Right atrium auricular region (tissue), 2 donors: Measurements from ENCODE around the gene ANKRD13D. TPM values are rescaled to one million over a fixed set of nuclear protein-coding genes. Genes with fewer than 3 reads are reported as not detected.
"Not testable (repeated sequence)": the region's sequence is repeated elsewhere in the genome, so short reads cannot be mapped to it uniquely, and the experiment has no call there.

Source experiments
- DNase-seq: peaks from one replicate; pipeline ENCODE4 v3.0.0-alpha.2; 2019; ENCODE audit warnings: low spot score
- H3K27ac ChIP-seq, 2 donors: fragments of 200-600 bp; sonication (generic); 1 replicate in 1 of 2; 2 replicates in 1 of 2; pipeline ENCODE4 v1.5.1; 2016 to 2019
- H3K27me3 ChIP-seq, 2 donors: fragments of 200-600 bp; sonication (generic); one replicate each; pipeline versions ENCODE4 v1.5.1 to v1.6.0; 2017 to 2019
- H3K36me3 ChIP-seq: fragments of 200-600 bp; sonication (generic); one replicate; pipeline ENCODE4 v1.5.1; 2016
- H3K4me1 ChIP-seq, 2 donors: fragments of 200-600 bp; sonication (generic); one replicate each; pipeline versions ENCODE4 v1.5.1 to v1.6.0; 2017 to 2019
- H3K4me3 ChIP-seq, 2 donors: fragments of 200-600 bp; sonication (generic); 1 replicate in 1 of 2; 2 replicates in 1 of 2; pipeline ENCODE4 v1.5.1; 2017 to 2019; ENCODE audit warnings: mild to moderate bottlenecking in 1 of 2, moderate library complexity in 1 of 2
- H3K9me3 ChIP-seq, 2 donors: fragments of 200-600 bp; sonication (generic); one replicate each; pipeline ENCODE4 v1.5.1; 2019
- total RNA-seq, 2 donors: library from RNA; depleted of rRNA; stranded (reverse); fragments of >200 nt; gene quantifications; one replicate each; pipeline ENCODE4 v1.1.0, GENCODE V29; 2016
- TF ChIP-seq, protein P1 (sequence below), 2 donors: fragments of 200-600 bp; sonication (generic); IDR thresholded peaks; one replicate each; pipeline ENCODE4 v1.5.1; 2019; ENCODE audit warnings: antibody characterized with exemption in 2 of 2

Gene ANKRD13D
- total RNA-seq, 2 donors from 2014 or later: 14.1 to 14.9 TPM

- H3K27me3 ChIP-seq: no peaks in the 10 kb centered on the region
- peak; percentile 96 for DNase-seq
- peak overlapping the region; percentile 89 to 93 for H3K4me3 ChIP-seq
- no peaks in the 10 kb centered on the region for H3K36me3 ChIP-seq
- H3K9me3 ChIP-seq: no peaks in the 10 kb centered on the region
- peak overlapping the region; percentile 95 to 98 for H3K27ac ChIP-seq
- H3K4me1 ChIP-seq: peaks cover 0 to 19% of the 10 kb centered on the region in 2 donors
- TF ChIP-seq, protein P1, sequence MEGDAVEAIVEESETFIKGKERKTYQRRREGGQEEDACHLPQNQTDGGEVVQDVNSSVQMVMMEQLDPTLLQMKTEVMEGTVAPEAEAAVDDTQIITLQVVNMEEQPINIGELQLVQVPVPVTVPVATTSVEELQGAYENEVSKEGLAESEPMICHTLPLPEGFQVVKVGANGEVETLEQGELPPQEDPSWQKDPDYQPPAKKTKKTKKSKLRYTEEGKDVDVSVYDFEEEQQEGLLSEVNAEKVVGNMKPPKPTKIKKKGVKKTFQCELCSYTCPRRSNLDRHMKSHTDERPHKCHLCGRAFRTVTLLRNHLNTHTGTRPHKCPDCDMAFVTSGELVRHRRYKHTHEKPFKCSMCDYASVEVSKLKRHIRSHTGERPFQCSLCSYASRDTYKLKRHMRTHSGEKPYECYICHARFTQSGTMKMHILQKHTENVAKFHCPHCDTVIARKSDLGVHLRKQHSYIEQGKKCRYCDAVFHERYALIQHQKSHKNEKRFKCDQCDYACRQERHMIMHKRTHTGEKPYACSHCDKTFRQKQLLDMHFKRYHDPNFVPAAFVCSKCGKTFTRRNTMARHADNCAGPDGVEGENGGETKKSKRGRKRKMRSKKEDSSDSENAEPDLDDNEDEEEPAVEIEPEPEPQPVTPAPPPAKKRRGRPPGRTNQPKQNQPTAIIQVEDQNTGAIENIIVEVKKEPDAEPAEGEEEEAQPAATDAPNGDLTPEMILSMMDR (IDR thresholded peaks at IDR 0.05): peak; percentile 80 to 96
Measured at GRCh38 chr11:67317205-67317887, 28.2 kb downstream of the ANKRD13D start.

GRCh38 chr11:67317888-67318555, 28.9 kb downstream of the ANKRD13D start:
- no peaks in the 10 kb centered on the region for H3K27me3 ChIP-seq
- peak overlapping the region; percentile 95 to 98 for H3K27ac ChIP-seq
- H3K4me3 ChIP-seq: peak overlapping the region; percentile 89 to 93
- DNase-seq: no peak
- no peaks in the 10 kb centered on the region for H3K9me3 ChIP-seq
- no peaks in the 10 kb centered on the region for H3K36me3 ChIP-seq
- H3K4me1 ChIP-seq: peaks cover 0 to 19% of the 10 kb centered on the region in 2 donors
- TF ChIP-seq, protein P1 (IDR thresholded peaks at IDR 0.05): no peak

GRCh38 chr11:67318876-67319275, 29.8 kb downstream of the ANKRD13D start:
- peaks cover 0 to 19% of the 10 kb centered on the region in 2 donors for H3K4me1 ChIP-seq
- not testable (repeated sequence) for H3K9me3 ChIP-seq, H3K27ac ChIP-seq, H3K36me3 ChIP-seq, H3K27me3 ChIP-seq, DNase-seq
- H3K4me3 ChIP-seq: peak overlapping the region in 1 of 2 donors; percentile 93

DNA sequence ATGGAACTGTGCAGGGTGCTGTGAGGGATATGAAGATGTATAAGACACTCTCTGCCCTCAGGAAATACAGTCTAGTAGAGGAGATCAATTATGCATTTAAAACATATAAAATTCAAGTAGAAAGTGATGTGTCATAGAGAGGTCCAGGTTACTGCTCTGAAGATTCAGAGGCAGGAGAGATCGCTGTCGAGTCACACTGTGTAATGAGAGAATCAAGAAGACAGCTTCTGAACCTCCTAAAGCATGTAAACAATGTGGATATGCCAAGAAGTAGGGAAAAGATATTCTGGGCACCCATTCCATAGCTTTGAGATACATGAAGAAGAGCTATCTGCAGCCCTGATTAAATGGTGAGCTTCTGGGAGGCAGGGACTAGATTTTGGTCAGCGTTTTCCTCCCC, 30.9 kb downstream of the ANKRD13D start:
- TF ChIP-seq, protein P1 (IDR thresholded peaks at IDR 0.05): no peak
- no peaks in the 10 kb centered on the region for H3K36me3 ChIP-seq
- peaks cover 0 to 19% of the 10 kb centered on the region in 2 donors for H3K4me1 ChIP-seq
- H3K9me3 ChIP-seq: no peaks in the 10 kb centered on the region
- H3K27ac ChIP-seq: no peak overlapping the region
- H3K27me3 ChIP-seq: no peaks in the 10 kb centered on the region
- no peak overlapping the region for H3K4me3 ChIP-seq
- no peak for DNase-seq

GRCh38 chr11:67320691-67321090, 31.6 kb downstream of the ANKRD13D start:
- no peaks in the 10 kb centered on the region for H3K36me3 ChIP-seq
- TF ChIP-seq, protein P1 (IDR thresholded peaks at IDR 0.05): no peak
- H3K27me3 ChIP-seq: no peaks in the 10 kb centered on the region
- H3K4me1 ChIP-seq: peaks cover 0 to 19% of the 10 kb centered on the region in 2 donors
- no peak overlapping the region for H3K4me3 ChIP-seq
- no peaks in the 10 kb centered on the region for H3K9me3 ChIP-seq
- DNase-seq: no peak
- H3K27ac ChIP-seq: no peak overlapping the region

DNA sequence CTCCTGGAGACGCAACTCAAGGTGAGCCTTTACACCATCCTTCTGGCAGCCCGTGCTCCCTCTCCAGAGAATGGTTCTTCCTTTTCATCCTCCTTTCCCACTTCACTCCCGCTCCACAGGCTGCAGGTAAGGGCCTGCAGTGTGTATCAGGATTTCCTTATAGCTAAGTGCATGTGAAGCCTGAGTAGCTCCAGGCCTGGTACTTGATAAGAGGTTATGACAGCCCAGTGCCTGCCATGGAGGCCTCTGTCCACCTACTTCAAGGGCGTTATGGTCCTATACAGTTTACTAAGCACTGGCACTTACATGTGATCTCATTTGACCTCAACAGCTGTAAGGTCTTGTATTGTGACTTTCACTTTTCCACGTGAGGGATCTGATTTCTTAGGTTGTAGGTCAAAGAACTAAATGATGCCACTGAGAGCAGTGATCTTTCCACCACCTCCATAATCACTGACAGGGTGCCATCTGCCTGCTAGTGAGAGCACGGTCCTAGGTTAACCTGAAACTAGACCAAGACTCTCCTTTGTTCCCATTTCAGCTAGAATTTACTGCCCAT, 32.3 kb downstream of the ANKRD13D start:
- Histone ChIP-seq H3K36me3 (no peaks in the 10 kb centered on the region), H3K27me3 (no peaks in the 10 kb centered on the region), H3K4me1 (peaks cover 0 to 17% of the 10 kb centered on the region in 2 donors), H3K4me3 (no peak overlapping the region), H3K27ac (no peak overlapping the region), H3K9me3 (no peaks in the 10 kb centered on the region)
- no peak for DNase-seq
- TF ChIP-seq, protein P1 (IDR thresholded peaks at IDR 0.05): no peak
